H4 (cell line): Measurements from ENCODE around the gene FHAD1. TPM values are rescaled to one million over a fixed set of nuclear protein-coding genes. Genes with fewer than 3 reads are reported as not detected.

Experiments used
- DNase-seq: peaks from one replicate; pipeline ENCODE4 v3.0.0-alpha.2; 2015; ENCODE audit warnings: low spot score
- total RNA-seq: library from RNA; depleted of rRNA; stranded (reverse); fragments of >200 nt; shearing (Covaris generic); gene quantifications from 2 replicates; pipeline ENCODE4 v1.2.3, GENCODE V29; 2014; rRNA removed

The FHAD1 gene
- 0.17 TPM in 1 of 2 replicates, not detected in the other for total RNA-seq

GRCh38 chr1:15246960-15247614, at the start of gene FHAD1:
Gene FHAD1 (plus strand): TSS chr1:15247223. CDS start chr1:15251785, 4,562 bp downstream.
- no peak for DNase-seq

- no peak for DNase-seq
Measured at GRCh38 chr1:15197591-15198447, 49.2 kb upstream of the FHAD1 start.

GRCh38 chr1:15198684-15199083, 48.3 kb upstream of the FHAD1 start:
- no peak for DNase-seq

- DNase-seq: no peak
Measured at GRCh38 chr1:15201221-15201620, 45.8 kb upstream of the FHAD1 start.

GRCh38 chr1:15201849-15202551, 45.0 kb upstream of the FHAD1 start:
- DNase-seq: no peak

GRCh38 chr1:15204931-15205330, 42.1 kb upstream of the FHAD1 start:
- no peak for DNase-seq

- DNase-seq: no peak
Measured at GRCh38 chr1:15205586-15206346, 41.3 kb upstream of the FHAD1 start.

GRCh38 chr1:15206418-15207030, 40.5 kb upstream of the FHAD1 start:
- no peak for DNase-seq

GRCh38 chr1:15207031-15207828, 39.8 kb upstream of the FHAD1 start:
- DNase-seq: no peak

- no peak for DNase-seq
Measured at GRCh38 chr1:15207829-15208429, 39.1 kb upstream of the FHAD1 start.

- no peak for DNase-seq
Measured at GRCh38 chr1:15210651-15211375, 36.2 kb upstream of the FHAD1 start.

- no peak for DNase-seq
Measured at GRCh38 chr1:15211424-15211823, 35.6 kb upstream of the FHAD1 start.

- DNase-seq: no peak
Measured at GRCh38 chr1:15212216-15212953, 34.6 kb upstream of the FHAD1 start.

- no peak for DNase-seq
Measured at GRCh38 chr1:15212954-15213291, 34.1 kb upstream of the FHAD1 start.

GRCh38 chr1:15213341-15213821, 33.6 kb upstream of the FHAD1 start:
- no peak for DNase-seq

- no peak for DNase-seq
Measured at GRCh38 chr1:15214527-15214926, 32.5 kb upstream of the FHAD1 start.

- DNase-seq: no peak
Measured at GRCh38 chr1:15215116-15215515, 31.9 kb upstream of the FHAD1 start.

- DNase-seq: no peak
Measured at GRCh38 chr1:15217654-15218053, 29.4 kb upstream of the FHAD1 start.
